HepG2 (cell line): ENCODE data around the gene PROSER1. TPM values are rescaled to one million over a fixed set of nuclear protein-coding genes. Genes with fewer than 3 reads are reported as not detected.

Source experiments
- ATAC-seq: fragments of 200-7000 bp; cut with Tn5 transposase; 3 replicates; pipeline ENCODE4 v1.9.1; 2020; ENCODE audit warnings: mild to moderate bottlenecking, moderate library complexity
- BruUV-seq: library from RNA; stranded (reverse); fragments of 400-500 nt; replicated peaks from 2 replicates; lab custom pipeline; 2021; lab: Mats Ljungman, UMichigan
- CTCF ChIA-PET: fragments of 300-600 bp; formaldehyde crosslinking; extraction: SDS; loops from one replicate; lab custom pipeline; 2021; ENCODE audit warnings: low total read pairs, inconsistent platforms, low intra/inter-chr PET ratio; lab: Yijun Ruan, JAX
- POLR2A ChIA-PET: fragments of 350-600 bp; sonication (Branson Sonifier 250); formaldehyde crosslinking; loops from one replicate; lab custom pipeline; 2020; ENCODE audit warnings: antibody characterized with exemption, inconsistent platforms; lab: Yijun Ruan, JAX
- DNase-seq: peaks from one replicate; pipeline ENCODE4 v3.0.0-alpha.2; 2015; ENCODE audit warnings: low spot score
- FAIRE-seq: peaks from 3 replicates; lab custom pipeline; 2011; peaks lifted over from hg19 to GRCh38; lab: Jason Lieb, UNC
- H2AFZ ChIP-seq: one replicate; pipeline ENCODE4 v1.6.1; 2011; ENCODE audit warnings: low read length, inconsistent platforms
- H3K27ac ChIP-seq: fragments of 300-600 bp; 3 replicates; pipeline ENCODE4 v1.8.0; 2011; ENCODE audit warnings: mixed run types, mild to moderate bottlenecking, mixed read lengths, low read length, inconsistent platforms; ENCODE audit not compliant: insufficient read depth; ENCODE audit errors: extremely low read length
- H3K27me3 ChIP-seq, 2 experiments: fragments of 200-600 bp in 1 of 2; 2 replicates in 1 of 2; 3 replicates in 1 of 2; pipeline versions ENCODE4 v1.6.0 to v1.8.0; 2011; ENCODE audit warnings: low read length in 2 of 2, mild to moderate bottlenecking in 2 of 2, moderate library complexity in 2 of 2, inconsistent platforms in 1 of 2; ENCODE audit not compliant: insufficient read depth in 2 of 2, control insufficient read depth in 1 of 2
- H3K36me3 ChIP-seq, 2 experiments: fragments of 200-600 bp in 1 of 2; replicated peaks in 1 of 2; 2 replicates in 1 of 2; 3 replicates in 1 of 2; pipeline versions ENCODE4 v1.5.1 to v1.8.0; 2011; ENCODE audit warnings: low read length in 2 of 2, inconsistent platforms in 1 of 2; ENCODE audit not compliant: insufficient read depth in 2 of 2, control insufficient read depth in 1 of 2
- H3K4me1 ChIP-seq: 2 replicates; pipeline ENCODE4 v1.5.1; 2012; ENCODE audit warnings: low read length, inconsistent platforms; ENCODE audit not compliant: insufficient read depth
- H3K4me2 ChIP-seq: 2 replicates; pipeline ENCODE4 v1.6.0; 2011; ENCODE audit warnings: low read depth, low read length, inconsistent platforms
- H3K4me3 ChIP-seq, 3 experiments: fragments of 200-600 bp in 1 of 3; sonication (generic), shearing (Covaris generic) in 1 of 3; replicated peaks in 1 of 3; 2 replicates each; pipeline ENCODE4 v1.5.1; 2011 to 2016; ENCODE audit warnings: low read length in 3 of 3, inconsistent platforms in 2 of 3, low read depth in 2 of 3, mild to moderate bottlenecking in 2 of 3, control low read depth in 1 of 3, mixed read lengths in 1 of 3; ENCODE audit not compliant: insufficient read depth in 1 of 3
- H3K79me2 ChIP-seq: one replicate; pipeline ENCODE4 v1.6.1; 2011; ENCODE audit warnings: low read length, inconsistent platforms; ENCODE audit not compliant: insufficient read depth
- H3K9ac ChIP-seq: 2 replicates; pipeline ENCODE4 v1.6.0; 2011; ENCODE audit warnings: mild to moderate bottlenecking, low read depth, low read length, inconsistent platforms; ENCODE audit not compliant: insufficient read depth
- H3K9me3 ChIP-seq: 2 replicates; pipeline ENCODE4 v1.5.1; 2012; ENCODE audit warnings: mild to moderate bottlenecking, low read length
- H4K20me1 ChIP-seq: 2 replicates; pipeline ENCODE4 v1.6.0; 2011; ENCODE audit warnings: inconsistent platforms, mild to moderate bottlenecking, low read length, moderate library complexity; ENCODE audit not compliant: insufficient read depth
- ARNT2 ChIP-seq: sonication (generic); formaldehyde crosslinking; IDR thresholded peaks from 2 replicates; pipeline ENCODE4 v1.8.0; 2022; ENCODE audit warnings: mild to moderate bottlenecking, low read depth, missing genetic modification reagents, moderate library complexity
- ATAD3A ChIP-seq: sonication (generic); formaldehyde crosslinking; IDR thresholded peaks from 2 replicates; pipeline ENCODE4 v1.4.0; 2020; ENCODE audit warnings: missing genetic modification reagents
- ATF1 ChIP-seq: IDR thresholded peaks from 2 replicates; pipeline ENCODE4 v1.6.1; 2016; ENCODE audit warnings: mild to moderate bottlenecking, control low read depth
- ATF6 ChIP-seq: sonication (generic); formaldehyde crosslinking; conservative IDR thresholded peaks from 2 replicates; pipeline ENCODE4 v1.4.0; 2020; ENCODE audit warnings: missing genetic modification reagents
- NCOA5 ChIP-seq: sonication (generic); formaldehyde crosslinking; IDR thresholded peaks from 2 replicates; pipeline ENCODE4 v1.4.0; 2020; ENCODE audit warnings: missing genetic modification reagents
- SALL2 ChIP-seq: sonication (generic); formaldehyde crosslinking; IDR thresholded peaks from 2 replicates; pipeline ENCODE4 v1.8.1; 2023; ENCODE audit warnings: mild to moderate bottlenecking, missing genetic modification reagents, inconsistent platforms
- SIN3A ChIP-seq: IDR thresholded peaks from 2 replicates; pipeline ENCODE4 v1.6.1; 2011; ENCODE audit warnings: low read depth, mild to moderate bottlenecking, control low read depth, low read length, borderline replicate concordance
- SPEN ChIP-seq: sonication (generic); formaldehyde crosslinking; IDR thresholded peaks from 2 replicates; pipeline ENCODE4 v1.5.1; 2020; ENCODE audit warnings: low read depth, mild to moderate bottlenecking, missing genetic modification reagents
- ZNF83 ChIP-seq: sonication (generic); formaldehyde crosslinking; IDR thresholded peaks from 2 replicates; pipeline ENCODE4 v1.4.0; 2020; ENCODE audit warnings: missing genetic modification reagents, mild to moderate bottlenecking, borderline replicate concordance
- WGBS: methylation state at CpG from one replicate; pipeline ENCODE4 v1.1.6; 2017; ENCODE audit warnings: low lambda C conversion rate; 5-methylcytosine and 5-hydroxymethylcytosine counted together
- in situ Hi-C: cut with HindIII; loops from 2 replicates; pipeline ENCODE4 v1.10.0; 2017; ENCODE audit warnings: low pct_unique_long_range_greater_than_20kb; ENCODE audit not compliant: extremely low pct_ligation_motif_present
- intact Hi-C: fragments of 100-400 bp; cut with micrococcal nuclease; formaldehyde crosslinking; loops from one replicate; pipeline ENCODE4 v1.10.0; 2022; ENCODE audit not compliant: unreplicated experiment
- polyA plus RNA-seq, 8 experiments: library from polyadenylated mRNA; depleted of rRNA in 3 of 8; stranded (reverse) in 7 of 8; unstranded in 1 of 8; fragments of >200 nt; fragmentation: Illumina TruSeq in 4 of 8; extraction: Trizol in 4 of 8; gene quantifications; 2 replicates each; pipeline versions ENCODE4 v1.2.1 to v1.2.3, GENCODE V29; 2011 to 2016; ENCODE audit warnings: low read depth in 4 of 8, missing spikeins in 1 of 8, mixed read lengths in 1 of 8; ENCODE audit not compliant: insufficient read depth in 1 of 8
- total RNA-seq, 5 experiments: library from RNA; depleted of rRNA; stranded (reverse); fragments of >200 nt; fragmentation: Illumina TruSeq; extraction: Trizol; gene quantifications; 2 replicates each; pipeline ENCODE4 v1.2.3, GENCODE V29; 2016; ENCODE audit warnings: low read depth in 1 of 5
- TF ChIP-seq, protein P1 (sequence below), 2 experiments: sonication (generic) in 1 of 2; formaldehyde crosslinking in 1 of 2; IDR thresholded peaks; 2 replicates each; pipeline versions ENCODE4 v1.5.1 to v1.6.1; 2011 to 2020; ENCODE audit warnings: borderline replicate concordance in 1 of 2, low read depth in 1 of 2, low read length in 1 of 2, mild to moderate bottlenecking in 1 of 2, missing genetic modification reagents in 1 of 2, moderate library complexity in 1 of 2
- TF ChIP-seq, protein P2 (sequence below): sonication (generic); formaldehyde crosslinking; conservative IDR thresholded peaks from 2 replicates; pipeline ENCODE4 v1.4.0; 2020; ENCODE audit warnings: missing genetic modification reagents

PROSER1 gene
- total and polyA plus RNA-seq, 2 of the 13 experiments (the other 11 are each of a cell fraction or from before 2014, with no cell fraction given): 11.4 to 17.2 TPM

DNA sequence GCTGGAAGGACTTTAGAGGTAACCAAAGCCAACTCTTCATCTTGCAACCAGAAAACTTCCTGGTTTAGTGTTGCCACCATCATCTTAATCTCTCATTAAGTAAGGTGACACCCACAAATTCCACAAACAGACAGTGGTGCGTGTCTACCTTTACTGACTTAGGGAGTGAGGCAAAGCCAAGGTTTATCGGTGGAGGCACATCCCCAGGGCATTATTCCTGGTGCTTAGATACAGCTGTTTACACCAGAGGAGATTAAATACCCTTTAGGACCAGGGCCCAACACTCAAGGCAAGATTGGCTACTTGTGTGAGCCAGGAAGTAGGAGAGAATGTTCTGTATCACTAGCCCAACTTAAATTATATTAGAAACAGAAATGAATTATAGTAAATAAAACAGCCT, 56.8 kb downstream of the PROSER1 start:
- no peak overlapping the region for H3K4me3 ChIP-seq
- H2AFZ ChIP-seq: no peak overlapping the region
- no peaks in the 10 kb centered on the region; a peak in 2 of 5 replicates for H3K27me3 ChIP-seq
- ATAC-seq (no peak), DNase-seq (no peak), FAIRE-seq (no peak)
- no peak overlapping the region for H3K9ac ChIP-seq
- H3K79me2 ChIP-seq: no peaks in the 10 kb centered on the region
- no peaks in the 10 kb centered on the region for H4K20me1 ChIP-seq
- H3K9me3 ChIP-seq: no peaks in the 10 kb centered on the region
- CTCF ChIA-PET: no interaction called here
- intact Hi-C loops (no loop called here), in situ Hi-C loops (no loop called here)
- H3K36me3 ChIP-seq: no peaks in the 10 kb centered on the region
- TF ChIP-seq SALL2 (CRISPR knock-in tag) (no peak), SIN3A (no peak)
- TF ChIP-seq, protein P1, sequence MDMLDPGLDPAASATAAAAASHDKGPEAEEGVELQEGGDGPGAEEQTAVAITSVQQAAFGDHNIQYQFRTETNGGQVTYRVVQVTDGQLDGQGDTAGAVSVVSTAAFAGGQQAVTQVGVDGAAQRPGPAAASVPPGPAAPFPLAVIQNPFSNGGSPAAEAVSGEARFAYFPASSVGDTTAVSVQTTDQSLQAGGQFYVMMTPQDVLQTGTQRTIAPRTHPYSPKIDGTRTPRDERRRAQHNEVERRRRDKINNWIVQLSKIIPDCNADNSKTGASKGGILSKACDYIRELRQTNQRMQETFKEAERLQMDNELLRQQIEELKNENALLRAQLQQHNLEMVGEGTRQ (IDR thresholded peaks at IDR 0.05; ENCODE audit: low read depth, low read length): no peak
- TF ChIP-seq, protein P1 (CRISPR knock-in tag; IDR thresholded peaks at IDR 0.05; ENCODE audit: borderline replicate concordance): no peak
- 38% methylated on average over 2 of the region's 2 CpGs for WGBS
- no peak overlapping the region for H3K27ac ChIP-seq
- POLR2A ChIA-PET: no interaction called here
- no peak overlapping the region for H3K4me2 ChIP-seq
- BruUV-seq: no TSS peak
- H3K4me1 ChIP-seq: peaks cover 10% of the 10 kb centered on the region

GRCh38 chr13:38980750-38981078, 57.2 kb downstream of the PROSER1 start:
- POLR2A ChIA-PET: no interaction called here
- no peak for FAIRE-seq
- H3K4me1 ChIP-seq: peaks cover 7% of the 10 kb centered on the region
- H3K27me3 ChIP-seq: no peaks in the 10 kb centered on the region; a peak in 1 of 5 replicates
- H3K27ac ChIP-seq: no peak overlapping the region
- no peaks in the 10 kb centered on the region for H4K20me1 ChIP-seq
- 0% methylated on average over 2 of the region's 2 CpGs for WGBS
- in situ Hi-C loops: no loop called here
- TF ChIP-seq, protein P2, sequence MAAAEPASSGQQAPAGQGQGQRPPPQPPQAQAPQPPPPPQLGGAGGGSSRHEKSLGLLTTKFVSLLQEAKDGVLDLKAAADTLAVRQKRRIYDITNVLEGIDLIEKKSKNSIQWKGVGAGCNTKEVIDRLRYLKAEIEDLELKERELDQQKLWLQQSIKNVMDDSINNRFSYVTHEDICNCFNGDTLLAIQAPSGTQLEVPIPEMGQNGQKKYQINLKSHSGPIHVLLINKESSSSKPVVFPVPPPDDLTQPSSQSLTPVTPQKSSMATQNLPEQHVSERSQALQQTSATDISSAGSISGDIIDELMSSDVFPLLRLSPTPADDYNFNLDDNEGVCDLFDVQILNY (CRISPR knock-in tag): no peak
- TF ChIP-seq SPEN (CRISPR knock-in tag): no peak
- no peak for TF ChIP-seq ARNT2
- no peak for TF ChIP-seq ZNF83
- TF ChIP-seq NCOA5 (CRISPR knock-in tag): no peak
- no peak for TF ChIP-seq ATF1 (CRISPR knock-in tag)
- no peak for TF ChIP-seq ATAD3A (CRISPR knock-in tag)
- TF ChIP-seq ATF6 (CRISPR knock-in tag): no peak
- intact Hi-C loops: no loop called here
- no peak overlapping the region for H3K4me2 ChIP-seq
- no peaks in the 10 kb centered on the region for H3K79me2 ChIP-seq
- no peak for DNase-seq
- no peak overlapping the region for H3K9ac ChIP-seq
- no peaks in the 10 kb centered on the region for H3K36me3 ChIP-seq
- CTCF ChIA-PET: no interaction called here
- H2AFZ ChIP-seq: no peak overlapping the region
- ATAC-seq: no peak; the same call in 2 of the 3 replicates
- no peak overlapping the region for H3K4me3 ChIP-seq
- no peaks in the 10 kb centered on the region for H3K9me3 ChIP-seq
- no TSS peak for BruUV-seq
